ENCODE data around the gene FRRS1. TPM values are rescaled to one million over a fixed set of nuclear protein-coding genes. Genes with fewer than 3 reads are reported as not detected.
A peak's percentile ranks its signal among the peaks of the same experiment; 100 is the strongest.
"Not testable (repeated sequence)": the region's sequence is repeated elsewhere in the genome, so short reads cannot be mapped to it uniquely, and the experiment has no call there.

The FRRS1 gene
- polyA plus RNA-seq, 3 donors from 2014 or later = 0.10 TPM; not detected in 2

DNA sequence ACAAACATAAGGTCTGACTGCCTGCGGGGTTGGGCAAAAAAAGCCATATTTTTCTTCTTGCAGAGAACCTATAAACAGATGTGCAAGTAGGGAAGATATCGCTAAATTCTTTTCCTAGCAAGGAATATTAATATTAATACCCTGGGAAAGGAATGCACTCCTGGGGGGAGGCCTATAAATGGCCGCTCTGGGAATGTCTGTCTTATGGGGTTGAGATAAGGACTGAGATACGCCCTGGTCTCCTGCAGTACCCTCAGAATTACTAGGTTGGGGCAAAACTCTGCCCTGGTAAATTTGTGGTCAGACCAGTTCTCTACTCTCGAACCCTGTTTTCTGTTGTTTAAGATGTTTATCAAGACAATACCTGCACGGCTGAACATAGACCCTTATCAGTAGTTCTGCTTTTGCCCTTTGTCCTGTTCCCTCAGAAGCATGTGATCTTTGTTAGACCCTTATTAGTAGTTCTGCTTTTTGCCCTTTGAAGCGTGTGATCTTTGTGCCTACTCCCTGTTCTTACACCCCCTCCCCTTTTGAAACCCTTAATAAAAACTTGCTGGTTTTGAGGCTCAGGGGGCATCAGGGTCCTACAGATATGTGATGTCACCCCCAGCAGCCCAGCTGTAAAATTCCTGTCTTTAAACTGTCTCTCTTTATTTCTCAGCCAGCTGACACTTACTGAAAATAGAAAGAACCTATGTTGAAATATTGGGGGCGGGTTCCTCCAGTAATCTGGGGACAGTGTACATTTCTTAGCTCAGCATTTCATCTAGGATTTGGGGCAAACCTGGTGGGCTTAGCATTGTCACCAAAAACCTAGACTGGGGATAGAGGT is 7.5 kb downstream of the FRRS1 start:
- not testable (repeated sequence) for H3K4me1 Mint-ChIP-seq; H3K36me3 Mint-ChIP-seq; H3K9me3 Mint-ChIP-seq; DNase-seq; H3K27ac Mint-ChIP-seq; H3K4me3 Mint-ChIP-seq; H3K27me3 Mint-ChIP-seq (ENCODE audit: low read depth in 3 of 3)

DNA sequence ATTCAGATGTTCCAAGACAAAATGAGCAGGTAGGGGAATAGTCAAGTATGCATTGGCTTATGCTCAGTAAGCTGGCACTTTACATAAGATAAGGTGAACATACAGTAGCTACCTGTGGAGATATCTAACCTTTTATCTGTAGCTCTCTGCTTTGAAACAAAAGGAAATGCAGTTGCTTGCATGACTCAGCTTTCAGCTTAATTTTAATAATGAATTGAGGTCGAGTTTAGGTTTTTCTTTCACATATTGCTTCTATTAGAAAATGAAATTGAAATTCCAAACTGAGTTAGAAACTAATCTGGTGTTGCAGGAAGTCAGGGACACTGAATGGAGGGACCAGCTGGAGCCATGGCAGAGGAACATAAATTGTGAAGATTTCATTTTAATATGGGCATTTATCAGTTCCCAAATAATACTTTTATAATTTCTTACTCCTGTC is 8.3 kb downstream of the FRRS1 start:
- peaks cover 4 to 8% (median 7%) of the 10 kb centered on the region in 3 donors for H3K36me3 Mint-ChIP-seq
- H3K9me3 Mint-ChIP-seq = peaks cover 0 to 3% (median 0%) of the 10 kb centered on the region in 6 donors
- peaks cover 0 to 6% (median 0%) of the 10 kb centered on the region in 3 donors for H3K27me3 Mint-ChIP-seq (ENCODE audit: low read depth in 3 of 3)
- no peaks in the 10 kb centered on the region for H3K4me1 Mint-ChIP-seq
- no peak overlapping the region for H3K27ac Mint-ChIP-seq
- no peak for DNase-seq
- no peak overlapping the region for H3K4me3 Mint-ChIP-seq

DNA sequence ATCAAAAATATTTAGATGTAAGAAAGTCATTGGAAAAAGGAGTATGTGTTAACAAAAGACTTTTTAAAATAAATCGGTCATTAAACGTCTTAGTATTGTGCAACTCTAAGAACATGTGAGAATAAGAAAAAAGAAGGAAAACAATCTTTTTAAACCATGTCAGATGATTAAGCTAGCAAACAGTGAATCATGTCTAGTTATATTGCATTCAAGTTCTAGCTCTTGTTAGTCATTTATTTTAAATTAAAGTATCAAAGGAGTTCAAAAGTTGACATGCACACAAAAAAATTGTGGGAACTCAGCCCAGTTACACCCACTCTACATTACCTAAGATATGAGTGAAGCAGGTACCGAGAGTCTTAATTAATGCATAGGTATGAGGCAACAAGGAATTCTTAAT is 9.8 kb downstream of the FRRS1 start:
- DNase-seq = no peak
- H3K36me3 Mint-ChIP-seq = peaks cover 4 to 8% (median 7%) of the 10 kb centered on the region in 3 donors
- no peaks in the 10 kb centered on the region for H3K4me1 Mint-ChIP-seq
- H3K4me3 Mint-ChIP-seq = no peak overlapping the region
- no peak overlapping the region for H3K27ac Mint-ChIP-seq
- peaks cover 0 to 3% (median 0%) of the 10 kb centered on the region in 6 donors for H3K9me3 Mint-ChIP-seq
- peaks cover 1 to 6% (median 4%) of the 10 kb centered on the region in 3 donors for H3K27me3 Mint-ChIP-seq (ENCODE audit: low read depth in 3 of 3)

DNA sequence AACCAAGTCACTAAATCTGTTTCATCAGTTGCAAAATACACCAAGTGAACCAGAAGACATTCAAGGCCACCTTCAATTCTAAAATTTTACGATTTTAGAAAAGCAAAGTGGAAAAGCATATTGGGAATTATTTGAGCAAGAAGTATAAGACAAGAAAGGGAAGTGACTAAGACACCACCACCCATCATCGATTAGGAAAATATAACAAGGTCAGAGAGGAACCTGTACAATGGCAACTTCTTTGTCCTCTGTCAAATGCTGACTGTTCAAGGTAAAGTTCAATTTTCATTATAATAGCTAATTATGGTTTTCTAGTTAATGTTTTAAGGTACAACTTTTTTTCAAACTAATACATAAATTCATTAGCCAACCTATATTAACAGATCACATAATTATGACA is 10.8 kb downstream of the FRRS1 start:
- no peak for DNase-seq
- Mint-ChIP-seq H3K27me3 (ENCODE audit: low read depth in 3 of 3) (peaks cover 1 to 4% (median 2%) of the 10 kb centered on the region in 3 donors), H3K27ac (no peak overlapping the region), H3K36me3 (peaks cover 4 to 8% (median 7%) of the 10 kb centered on the region in 3 donors), H3K9me3 (peaks cover 0 to 4% (median 0%) of the 10 kb centered on the region in 6 donors), H3K4me1 (no peaks in the 10 kb centered on the region), H3K4me3 (no peak overlapping the region)

DNA sequence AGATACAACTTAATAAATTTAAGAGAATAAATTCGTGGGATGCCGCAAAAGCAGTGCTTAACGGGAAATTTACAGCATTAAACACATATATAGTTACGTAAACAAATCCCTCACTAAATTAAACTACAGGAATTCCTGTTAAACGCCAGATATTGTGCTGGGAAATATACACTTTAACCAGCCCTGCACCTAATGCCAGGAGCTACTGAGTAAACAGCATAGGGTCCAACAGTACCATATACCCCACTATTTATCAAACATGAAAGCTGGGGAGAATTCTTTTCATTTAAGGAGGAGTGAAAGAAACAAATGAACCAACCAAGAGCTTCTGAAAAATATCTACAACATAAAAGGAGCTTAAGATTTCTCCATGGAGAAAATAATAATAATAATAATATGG is 11.7 kb downstream of the FRRS1 start:
- Mint-ChIP-seq H3K27ac (no peak overlapping the region), H3K4me1 (peaks cover 2 to 8% of the 10 kb centered on the region in 2 donors), H3K4me3 (no peak overlapping the region), H3K36me3 (peaks cover 4 to 8% (median 7%) of the 10 kb centered on the region in 3 donors), H3K27me3 (ENCODE audit: low read depth in 3 of 3) (peaks cover 1 to 4% (median 2%) of the 10 kb centered on the region in 3 donors), H3K9me3 (peaks cover 0 to 4% (median 0%) of the 10 kb centered on the region in 6 donors)
- DNase-seq = no peak

DNA sequence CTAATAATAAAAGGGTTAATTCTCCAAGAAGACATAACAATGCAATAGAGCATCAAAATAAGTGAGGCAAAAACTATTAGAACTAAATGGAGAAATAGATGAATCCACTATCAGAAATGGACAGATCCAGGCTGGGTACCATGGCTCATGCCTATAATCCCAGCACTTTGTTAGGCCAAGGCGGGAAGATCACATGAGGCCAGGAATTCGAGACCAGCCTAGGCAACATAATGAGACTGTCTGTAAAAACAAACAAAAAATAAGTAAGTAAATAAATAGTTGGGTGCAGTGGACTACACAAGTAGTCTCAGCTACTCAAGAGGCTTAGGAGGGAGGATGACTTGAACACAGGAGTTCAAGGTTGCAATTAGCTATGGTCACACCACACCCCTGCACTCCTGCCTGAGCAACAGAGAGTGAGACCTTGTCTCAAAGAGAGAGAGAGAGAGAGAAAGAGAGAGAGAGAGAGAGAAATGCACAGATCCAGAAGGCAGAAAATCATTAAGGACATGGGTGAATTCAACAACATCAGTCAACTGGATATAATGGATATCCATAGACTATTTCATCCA is 12.3 kb downstream of the FRRS1 start:
- DNase-seq = no peak
- H3K9me3 Mint-ChIP-seq = peaks cover 0 to 2% (median 0%) of the 10 kb centered on the region in 6 donors
- no peak overlapping the region for H3K27ac Mint-ChIP-seq
- peaks cover 2 to 13% of the 10 kb centered on the region in 2 donors for H3K4me1 Mint-ChIP-seq
- H3K27me3 Mint-ChIP-seq (ENCODE audit: low read depth in 3 of 3) = peaks cover 0 to 4% (median 2%) of the 10 kb centered on the region in 3 donors
- peaks cover 0 to 7% (median 4%) of the 10 kb centered on the region in 3 donors for H3K36me3 Mint-ChIP-seq
- no peak overlapping the region for H3K4me3 Mint-ChIP-seq

DNA sequence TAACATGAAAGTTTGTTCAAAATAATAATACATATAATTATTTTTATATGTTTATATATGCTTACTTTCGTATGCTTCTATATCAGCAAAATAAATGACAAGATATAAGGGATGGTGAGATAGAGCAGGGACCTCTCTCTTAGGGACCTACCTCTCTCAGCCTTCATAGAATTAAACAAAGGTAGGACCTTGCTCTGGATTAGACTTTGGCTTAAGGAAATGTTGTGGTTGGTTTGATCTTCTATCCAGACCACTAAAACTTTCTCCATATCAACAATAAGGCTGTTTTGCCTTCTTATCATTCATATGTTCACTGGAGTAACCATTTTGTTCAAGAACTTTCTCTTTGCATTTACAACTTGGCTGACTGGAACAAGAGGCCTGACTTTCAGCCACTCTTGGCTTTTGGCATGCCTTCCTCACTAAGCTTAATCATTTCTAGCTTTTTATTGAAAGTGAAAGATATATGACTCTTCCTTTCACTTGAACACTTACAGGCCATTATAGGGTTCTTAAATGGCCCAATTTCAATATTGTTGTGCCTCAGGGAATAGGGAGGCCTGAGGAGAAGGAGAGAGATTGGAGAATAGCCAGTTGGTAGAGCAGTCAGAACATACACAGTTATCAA is 14.4 kb downstream of the FRRS1 start:
- no peak overlapping the region for H3K4me3 Mint-ChIP-seq
- peaks cover 0 to 3% (median 0%) of the 10 kb centered on the region in 3 donors for H3K36me3 Mint-ChIP-seq
- H3K9me3 Mint-ChIP-seq = peaks cover 0 to 1% (median 0%) of the 10 kb centered on the region in 6 donors
- H3K4me1 Mint-ChIP-seq = peaks cover 2 to 13% of the 10 kb centered on the region in 2 donors
- H3K27ac Mint-ChIP-seq = peak overlapping the region in 1 of 6 donors; percentile 29
- no peak for DNase-seq
- H3K27me3 Mint-ChIP-seq (ENCODE audit: low read depth in 3 of 3) = peaks cover 0 to 4% (median 2%) of the 10 kb centered on the region in 3 donors

DNA sequence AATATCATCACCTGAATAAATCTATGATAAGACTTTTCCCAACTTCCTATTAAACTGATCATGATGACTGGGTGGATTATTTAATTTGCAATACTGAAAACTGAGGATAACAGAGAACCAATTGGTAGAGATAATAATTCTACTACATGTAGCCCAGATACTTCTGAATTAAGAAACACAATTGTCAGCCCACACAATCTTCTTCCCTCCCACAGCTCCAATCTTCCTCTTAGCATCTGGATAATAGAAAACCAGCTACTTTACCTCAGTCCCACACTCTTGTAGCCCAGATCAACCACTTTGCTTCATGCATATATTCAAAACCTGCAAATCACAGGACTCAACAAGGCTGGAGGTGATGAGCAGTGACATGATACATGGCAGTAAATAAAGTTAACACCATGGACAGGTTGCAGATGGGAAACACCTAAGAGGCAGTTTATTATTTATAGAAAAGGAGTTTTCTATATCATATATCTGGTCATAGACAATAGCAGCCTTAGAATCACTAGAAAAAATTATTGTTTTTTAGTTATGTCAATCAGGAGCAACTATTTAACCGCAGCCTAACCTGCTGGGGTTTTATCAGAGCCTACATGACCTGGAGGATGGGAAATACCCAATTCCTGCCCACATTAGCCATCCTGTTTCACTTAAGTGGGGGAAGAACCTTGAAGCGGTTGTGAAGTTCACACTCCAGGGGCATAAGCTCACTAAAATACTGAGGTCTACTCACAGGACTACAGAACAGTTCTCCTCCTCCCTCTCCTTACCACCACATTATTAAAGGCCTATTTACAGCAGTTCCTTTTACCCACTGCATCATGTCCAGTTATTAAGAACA is 16.7 kb downstream of the FRRS1 start:
- Mint-ChIP-seq H3K4me1 (peaks cover 2 to 13% of the 10 kb centered on the region in 2 donors), H3K27me3 (ENCODE audit: low read depth in 3 of 3) (peaks cover 0 to 4% (median 2%) of the 10 kb centered on the region in 3 donors), H3K27ac (peak overlapping the region in 1 of 6 donors; percentile 1), H3K36me3 (peaks cover 0 to 10% (median 5%) of the 10 kb centered on the region in 3 donors), H3K9me3 (peaks cover 0 to 1% (median 0%) of the 10 kb centered on the region in 6 donors), H3K4me3 (no peak overlapping the region)
- DNase-seq = peak in 2 of 3 donors; percentile 7 to 11

DNA sequence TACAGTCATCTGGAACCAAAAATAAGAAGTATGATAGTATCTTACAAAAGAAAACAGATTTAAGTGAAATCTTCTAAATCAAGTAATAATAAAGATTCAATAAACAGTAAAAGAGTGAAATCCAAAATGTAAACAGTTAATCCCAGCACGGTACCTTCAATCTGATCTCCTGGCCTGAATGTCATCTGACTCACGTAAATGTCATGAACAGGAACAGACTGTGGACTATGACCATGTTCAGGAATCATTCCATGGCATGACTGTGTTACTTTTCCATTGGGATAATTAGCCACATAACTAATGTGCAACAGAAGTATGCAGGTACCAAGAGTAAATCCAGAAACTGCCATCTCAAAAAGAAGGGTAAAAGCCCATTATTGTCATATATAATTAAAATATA is 18.0 kb downstream of the FRRS1 start:
- peaks cover 0 to 4% (median 2%) of the 10 kb centered on the region in 3 donors for H3K27me3 Mint-ChIP-seq (ENCODE audit: low read depth in 3 of 3)
- DNase-seq = no peak
- peaks cover 0 to 7% (median 5%) of the 10 kb centered on the region in 3 donors for H3K36me3 Mint-ChIP-seq
- no peak overlapping the region for H3K27ac Mint-ChIP-seq
- peaks cover 2 to 13% of the 10 kb centered on the region in 2 donors for H3K4me1 Mint-ChIP-seq
- no peak overlapping the region for H3K4me3 Mint-ChIP-seq
- H3K9me3 Mint-ChIP-seq = peaks cover 0 to 1% (median 0%) of the 10 kb centered on the region in 6 donors

DNA sequence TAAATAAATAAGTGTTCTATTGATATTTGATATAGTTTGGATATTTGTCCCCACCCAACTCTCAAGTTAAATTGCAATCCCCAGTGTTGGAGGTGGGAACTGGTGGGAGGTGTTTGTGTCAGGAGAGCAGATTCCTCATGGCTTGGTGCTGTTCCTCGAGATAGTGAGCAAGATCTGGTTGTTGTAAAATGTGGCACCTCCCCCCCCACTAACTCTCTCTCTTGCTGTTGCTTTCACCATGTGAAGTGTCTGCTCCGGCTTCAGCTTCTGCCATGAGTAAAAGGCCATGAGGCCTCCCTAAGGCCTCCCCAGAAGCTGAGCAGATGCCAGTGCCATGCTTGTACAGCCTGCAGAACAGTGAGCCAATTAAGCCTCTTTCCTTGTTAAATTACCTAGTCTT is 20.8 kb downstream of the FRRS1 start:
- Mint-ChIP-seq H3K4me1 (peaks cover 2 to 13% of the 10 kb centered on the region in 2 donors), H3K4me3 (no peak overlapping the region), H3K9me3 (no peaks in the 10 kb centered on the region), H3K27ac (no peak overlapping the region), H3K27me3 (ENCODE audit: low read depth in 3 of 3) (peaks cover 0 to 2% (median 1%) of the 10 kb centered on the region in 3 donors), H3K36me3 (peaks cover 0 to 11% (median 8%) of the 10 kb centered on the region in 3 donors)
- no peak for DNase-seq

DNA sequence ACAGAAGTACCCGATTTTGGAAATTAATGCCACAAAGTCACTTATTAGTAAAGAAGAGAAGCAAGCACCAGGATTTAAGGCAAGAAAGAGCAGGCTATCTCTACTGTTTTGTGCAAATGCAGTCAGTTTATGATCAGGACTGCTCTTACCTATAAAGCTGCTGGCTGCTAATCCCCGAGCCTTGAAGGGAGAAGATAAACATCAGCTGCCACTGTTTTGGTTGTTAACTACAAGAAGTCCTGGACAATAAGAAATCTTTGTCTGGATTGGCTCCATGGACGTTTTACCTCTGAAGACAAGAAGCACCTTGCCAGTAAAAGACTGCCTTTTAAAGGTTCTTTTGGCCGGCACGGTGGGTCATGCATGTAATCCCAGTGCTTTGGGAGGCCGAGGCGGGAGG is 21.4 kb downstream of the FRRS1 start:
- H3K27me3 Mint-ChIP-seq (ENCODE audit: low read depth in 3 of 3) = peaks cover 0 to 2% (median 1%) of the 10 kb centered on the region in 3 donors
- no peak overlapping the region for H3K27ac Mint-ChIP-seq
- no peak for DNase-seq
- no peak overlapping the region for H3K4me3 Mint-ChIP-seq
- H3K4me1 Mint-ChIP-seq = peaks cover 0 to 8% of the 10 kb centered on the region in 2 donors
- H3K36me3 Mint-ChIP-seq = peaks cover 0 to 11% (median 8%) of the 10 kb centered on the region in 3 donors
- no peaks in the 10 kb centered on the region for H3K9me3 Mint-ChIP-seq

DNA sequence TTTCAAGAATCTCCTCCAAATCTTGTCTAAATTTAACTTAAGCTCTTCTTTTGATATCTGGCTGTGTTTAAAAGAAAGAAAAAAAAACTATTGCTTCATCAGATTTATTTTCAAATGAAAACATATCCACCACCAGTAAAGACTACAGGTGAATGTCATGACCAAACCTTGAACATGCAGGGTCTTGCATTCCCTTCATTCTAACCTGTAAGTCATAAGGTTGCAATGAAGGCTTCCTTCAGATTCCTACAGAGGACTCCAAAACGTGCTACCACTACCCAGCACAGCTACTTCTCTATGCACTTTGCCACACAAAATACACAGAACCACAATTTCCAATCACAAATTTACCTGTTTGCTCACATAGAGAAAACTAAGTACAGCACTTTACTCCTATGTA is 26.3 kb downstream of the FRRS1 start:
- Mint-ChIP-seq H3K36me3 (peaks cover 0 to 7% (median 4%) of the 10 kb centered on the region in 3 donors), H3K4me1 (no peaks in the 10 kb centered on the region)

DNA sequence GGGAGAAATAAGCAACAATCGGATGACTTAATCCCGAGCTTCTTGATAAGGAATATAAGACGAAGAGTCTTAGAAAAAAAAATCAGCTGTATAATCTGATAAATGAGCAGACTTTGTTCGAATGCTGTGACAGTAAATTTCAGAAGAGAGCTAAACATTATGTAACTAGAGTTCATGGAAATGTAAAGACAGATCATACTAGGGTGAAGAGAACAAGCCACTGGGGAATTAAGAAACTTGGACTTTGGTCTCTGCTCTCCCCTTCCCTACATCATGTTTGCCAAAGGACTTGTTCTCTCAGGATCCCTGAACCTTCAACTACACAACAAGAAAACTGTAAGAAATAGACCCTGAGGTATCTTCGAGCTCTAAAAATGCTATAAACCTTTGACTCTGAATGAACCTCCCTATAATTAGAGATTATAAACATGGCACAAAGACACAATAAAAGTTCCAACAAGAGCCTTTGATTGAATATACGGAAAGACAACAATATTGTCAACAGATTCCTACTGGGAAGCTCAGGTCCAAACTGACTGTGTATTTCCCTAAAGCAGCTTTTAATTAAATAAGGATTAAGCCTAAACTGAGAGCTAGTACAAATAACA is 27.5 kb downstream of the FRRS1 start:
- no peak for DNase-seq
- H3K27ac Mint-ChIP-seq = no peak overlapping the region
- peaks cover 0 to 7% (median 4%) of the 10 kb centered on the region in 3 donors for H3K36me3 Mint-ChIP-seq
- H3K9me3 Mint-ChIP-seq = no peaks in the 10 kb centered on the region
- no peak overlapping the region for H3K4me3 Mint-ChIP-seq
- H3K27me3 Mint-ChIP-seq (ENCODE audit: low read depth in 3 of 3) = peaks cover 0 to 2% (median 1%) of the 10 kb centered on the region in 3 donors
- no peaks in the 10 kb centered on the region for H3K4me1 Mint-ChIP-seq

More for the DNA sequence above, 26.3 kb downstream of the FRRS1 start:
- DNase-seq = no peak
- Mint-ChIP-seq H3K27ac (no peak overlapping the region), H3K27me3 (ENCODE audit: low read depth in 3 of 3) (peaks cover 0 to 2% (median 1%) of the 10 kb centered on the region in 3 donors), H3K9me3 (no peaks in the 10 kb centered on the region), H3K4me3 (no peak overlapping the region)
